Activated naive CD4-positive, alpha-beta T cell treated with anti-CD3 and anti-CD28 coated beads, Interleukin-2, amount 50 U/mL, for 72 hours (primary cell): Measurements from ENCODE around the gene SLC35E3. TPM values are rescaled to one million over a fixed set of nuclear protein-coding genes. Genes with fewer than 3 reads are reported as not detected.
"Not testable (repeated sequence)": the region's sequence is repeated elsewhere in the genome, so short reads cannot be mapped to it uniquely, and the experiment has no call there.

ENCODE experiments used
- ATAC-seq, 2 donors: fragments of 150-1000 bp; cut with Tn5 transposase; 2 replicates each; pipeline ENCODE4 v1.10.0; 2021; ENCODE audit warnings: mild to moderate bottlenecking in 2 of 2, moderate library complexity in 2 of 2
- DNase-seq, 2 donors: peaks; one replicate each; pipeline ENCODE4 v3.0.0; 2021 to 2022; ENCODE audit warnings: low spot score in 2 of 2
- H3K27ac Mint-ChIP-seq, 2 donors: one replicate each; pipeline ENCODE4 v1.8.0; 2022; ENCODE audit warnings: mild to moderate bottlenecking in 2 of 2, mixed read lengths in 2 of 2
- H3K36me3 Mint-ChIP-seq, 2 donors: one replicate each; pipeline ENCODE4 v1.8.0; 2022; ENCODE audit warnings: mixed read lengths in 2 of 2
- H3K9me3 Mint-ChIP-seq, 2 donors: one replicate each; pipeline ENCODE4 v1.8.0; 2022; ENCODE audit warnings: mixed read lengths in 2 of 2
- total RNA-seq, 2 donors: library from RNA; stranded (reverse); gene quantifications; one replicate each; pipeline ENCODE4 v1.2.3, GENCODE V29; 2022

The SLC35E3 gene
- total RNA-seq, 2 donors from 2014 or later, result 5.3 to 9.4 TPM

GRCh38 chr12:68815232-68815927 lies 69.4 kb downstream of the SLC35E3 start:
- Mint-ChIP-seq H3K27ac (peak overlapping the region in 1 of 2 donors; percentile 85), H3K9me3 (no peaks in the 10 kb centered on the region), H3K36me3 (peaks cover 39 to 51% of the 10 kb centered on the region in 2 donors)
- ATAC-seq, result peak; percentile 22 to 33
- DNase-seq, result no peak

GRCh38 chr12:68815928-68816800 lies 70.2 kb downstream of the SLC35E3 start:
- ATAC-seq (no peak), DNase-seq (no peak)
- Mint-ChIP-seq H3K9me3 (no peaks in the 10 kb centered on the region), H3K36me3 (peaks cover 33 to 49% of the 10 kb centered on the region in 2 donors), H3K27ac (peak overlapping the region in 1 of 2 donors; percentile 48)

GRCh38 chr12:68819481-68819880 lies 73.5 kb downstream of the SLC35E3 start:
- H3K27ac Mint-ChIP-seq, ATAC-seq, DNase-seq, H3K9me3 Mint-ChIP-seq: not testable (repeated sequence)
- H3K36me3 Mint-ChIP-seq, result peaks cover 20 to 34% of the 10 kb centered on the region in 2 donors

- peaks cover 22 to 37% of the 10 kb centered on the region in 2 donors for H3K36me3 Mint-ChIP-seq
- peak overlapping the region; percentile 51 to 91 for H3K27ac Mint-ChIP-seq
- H3K9me3 Mint-ChIP-seq, result no peaks in the 10 kb centered on the region
- peak; percentile 25 to 30 for ATAC-seq
- no peak for DNase-seq
Observed at GRCh38 chr12:68821357-68822188, 75.6 kb downstream of the SLC35E3 start.

- Mint-ChIP-seq H3K36me3 (peaks cover 17 to 30% of the 10 kb centered on the region in 2 donors), H3K27ac (no peak overlapping the region), H3K9me3 (no peaks in the 10 kb centered on the region)
- ATAC-seq (no peak), DNase-seq (no peak)
Observed at GRCh38 chr12:68823696-68824095, 77.7 kb downstream of the SLC35E3 start.

GRCh38 chr12:68824131-68824530 lies 78.2 kb downstream of the SLC35E3 start:
- DNase-seq (no peak), ATAC-seq (no peak)
- H3K36me3 Mint-ChIP-seq, result peaks cover 17 to 30% of the 10 kb centered on the region in 2 donors
- peak overlapping the region in 1 of 2 donors; percentile 70 for H3K27ac Mint-ChIP-seq
- no peaks in the 10 kb centered on the region for H3K9me3 Mint-ChIP-seq

- DNase-seq (no peak), ATAC-seq (no peak)
- peak overlapping the region; percentile 79 to 80 for H3K27ac Mint-ChIP-seq
- no peaks in the 10 kb centered on the region for H3K9me3 Mint-ChIP-seq
- H3K36me3 Mint-ChIP-seq, result peaks cover 17 to 30% of the 10 kb centered on the region in 2 donors
Observed at GRCh38 chr12:68824597-68825250, 78.7 kb downstream of the SLC35E3 start.

GRCh38 chr12:68825569-68826217 lies 79.7 kb downstream of the SLC35E3 start:
- DNase-seq (no peak), ATAC-seq (no peak)
- H3K9me3 Mint-ChIP-seq, result no peaks in the 10 kb centered on the region
- H3K27ac Mint-ChIP-seq, result peak overlapping the region; percentile 79 to 80
- H3K36me3 Mint-ChIP-seq, result peaks cover 24 to 34% of the 10 kb centered on the region in 2 donors

GRCh38 chr12:68827895-68828671 lies 82.1 kb downstream of the SLC35E3 start:
- Mint-ChIP-seq H3K27ac (no peak overlapping the region), H3K9me3 (no peaks in the 10 kb centered on the region), H3K36me3 (peaks cover 24 to 39% of the 10 kb centered on the region in 2 donors)
- no peak for ATAC-seq
- no peak for DNase-seq

- Mint-ChIP-seq H3K9me3 (no peaks in the 10 kb centered on the region), H3K36me3 (peaks cover 19 to 36% of the 10 kb centered on the region in 2 donors), H3K27ac (no peak overlapping the region)
- no peak for ATAC-seq
- no peak for DNase-seq
Observed at GRCh38 chr12:68828672-68829068, 82.7 kb downstream of the SLC35E3 start.

Other genes with a start within 250 kb of the SLC35E3 start
- 100 to 1,000 TPM; 182 to 232 TPM for gene RAP1B, start 135.3 kb upstream of the SLC35E3 start, total RNA-seq
- gene NUP107, start 59.2 kb upstream of the SLC35E3 start, total RNA-seq, result 100 to 1,000 TPM; 156 to 159 TPM
- gene MDM2, start 62.0 kb downstream of the SLC35E3 start, total RNA-seq, result 100 to 1,000 TPM; 141 to 393 TPM
- gene CPM, start 187.0 kb downstream of the SLC35E3 start, total RNA-seq, result 10 to 100 TPM; 10.4 to 55.9 TPM